ENCODE results near the gene EZR.
A peak's percentile ranks its signal among the peaks of the same experiment; 100 is the strongest.

Gene EZR

DNA sequence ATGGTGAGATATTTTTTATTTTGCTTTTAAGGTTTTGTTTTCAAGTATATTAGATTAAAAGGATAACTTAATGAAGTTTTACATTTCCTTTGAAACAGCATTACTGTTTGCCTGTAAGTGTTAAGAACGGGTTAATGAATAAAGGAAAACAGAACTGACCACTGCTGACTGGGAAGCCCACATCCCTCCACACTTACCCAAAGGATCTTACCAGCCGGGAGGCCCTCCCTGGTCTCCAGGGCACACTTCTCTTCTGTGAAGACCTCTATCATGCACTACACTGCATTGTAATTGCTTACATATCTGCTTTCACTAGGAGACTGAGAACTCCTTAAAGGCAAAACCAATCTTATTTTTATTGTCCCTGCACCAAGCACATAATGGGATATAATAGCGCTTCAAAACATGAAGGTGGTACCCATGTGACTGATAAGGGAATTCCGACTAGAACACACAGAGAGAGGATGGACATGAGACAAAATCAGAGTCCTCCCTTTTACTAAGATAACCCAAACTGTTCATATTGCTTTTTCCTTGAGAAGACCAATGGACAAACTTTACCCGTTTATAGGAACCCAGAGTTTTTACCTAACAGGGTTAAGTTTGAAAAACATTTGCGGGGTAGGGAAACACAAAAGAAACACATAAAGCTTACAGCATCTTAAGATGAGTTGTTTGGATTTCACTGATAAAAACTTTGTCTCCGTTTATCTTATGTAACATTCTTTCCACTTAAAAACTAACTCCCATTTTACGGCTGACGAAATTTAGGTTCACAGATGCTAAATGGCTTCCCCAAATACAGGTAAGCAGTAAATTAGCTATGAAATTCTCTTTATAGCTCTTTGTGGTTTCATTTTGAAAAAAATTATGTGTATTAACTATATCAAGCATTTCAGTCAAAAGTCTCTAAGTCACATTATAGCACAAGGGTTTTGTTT lies 8.7 kb downstream of the EZR start:
- H3K27ac ChIP-seq (ENCODE audit: low read length) = peak overlapping the region; percentile 13; the same call in 1 of the 2 replicates
- no peak overlapping the region for H3K4me2 ChIP-seq (ENCODE audit: insufficient read depth, low read length)
- TF ChIP-seq, protein P1, sequence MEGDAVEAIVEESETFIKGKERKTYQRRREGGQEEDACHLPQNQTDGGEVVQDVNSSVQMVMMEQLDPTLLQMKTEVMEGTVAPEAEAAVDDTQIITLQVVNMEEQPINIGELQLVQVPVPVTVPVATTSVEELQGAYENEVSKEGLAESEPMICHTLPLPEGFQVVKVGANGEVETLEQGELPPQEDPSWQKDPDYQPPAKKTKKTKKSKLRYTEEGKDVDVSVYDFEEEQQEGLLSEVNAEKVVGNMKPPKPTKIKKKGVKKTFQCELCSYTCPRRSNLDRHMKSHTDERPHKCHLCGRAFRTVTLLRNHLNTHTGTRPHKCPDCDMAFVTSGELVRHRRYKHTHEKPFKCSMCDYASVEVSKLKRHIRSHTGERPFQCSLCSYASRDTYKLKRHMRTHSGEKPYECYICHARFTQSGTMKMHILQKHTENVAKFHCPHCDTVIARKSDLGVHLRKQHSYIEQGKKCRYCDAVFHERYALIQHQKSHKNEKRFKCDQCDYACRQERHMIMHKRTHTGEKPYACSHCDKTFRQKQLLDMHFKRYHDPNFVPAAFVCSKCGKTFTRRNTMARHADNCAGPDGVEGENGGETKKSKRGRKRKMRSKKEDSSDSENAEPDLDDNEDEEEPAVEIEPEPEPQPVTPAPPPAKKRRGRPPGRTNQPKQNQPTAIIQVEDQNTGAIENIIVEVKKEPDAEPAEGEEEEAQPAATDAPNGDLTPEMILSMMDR (IDR thresholded peaks at IDR 0.05; ENCODE audit: borderline replicate concordance, extremely low read depth, low read length, poor library complexity, severe bottlenecking) = no peak
- no peak for TF ChIP-seq EZH2 (IDR thresholded peaks at IDR 0.05; ENCODE audit: borderline replicate concordance, low read depth, low read length, severe bottlenecking)
- no peaks in the 10 kb centered on the region for H3K27me3 ChIP-seq (ENCODE audit: insufficient read depth, low read length, poor library complexity)
- no peak overlapping the region for H2AFZ ChIP-seq (ENCODE audit: low read depth, low read length)
- H4K20me1 ChIP-seq (ENCODE audit: insufficient read depth, low read length) = peaks cover 89% of the 10 kb centered on the region
- DNase-seq (no peak), ATAC-seq (ENCODE audit: insufficient read depth, low read depth) (no peak)
- H3K4me1 ChIP-seq (ENCODE audit: insufficient read depth, low read length) = peaks cover 83% of the 10 kb centered on the region
- H3K9ac ChIP-seq (ENCODE audit: low read depth, low read length) = no peak overlapping the region
- H3K79me2 ChIP-seq (ENCODE audit: insufficient read depth, low read length) = peaks cover 100% of the 10 kb centered on the region
- no peaks in the 10 kb centered on the region for H3K9me3 ChIP-seq (ENCODE audit: insufficient read depth, low read length, severe bottlenecking)
- peaks cover 70% of the 10 kb centered on the region for H3K36me3 ChIP-seq (ENCODE audit: insufficient read depth, low read length)
- no peak overlapping the region for H3K4me3 ChIP-seq (ENCODE audit: low read depth in 1 of 2, low read length in 2 of 2)

DNA sequence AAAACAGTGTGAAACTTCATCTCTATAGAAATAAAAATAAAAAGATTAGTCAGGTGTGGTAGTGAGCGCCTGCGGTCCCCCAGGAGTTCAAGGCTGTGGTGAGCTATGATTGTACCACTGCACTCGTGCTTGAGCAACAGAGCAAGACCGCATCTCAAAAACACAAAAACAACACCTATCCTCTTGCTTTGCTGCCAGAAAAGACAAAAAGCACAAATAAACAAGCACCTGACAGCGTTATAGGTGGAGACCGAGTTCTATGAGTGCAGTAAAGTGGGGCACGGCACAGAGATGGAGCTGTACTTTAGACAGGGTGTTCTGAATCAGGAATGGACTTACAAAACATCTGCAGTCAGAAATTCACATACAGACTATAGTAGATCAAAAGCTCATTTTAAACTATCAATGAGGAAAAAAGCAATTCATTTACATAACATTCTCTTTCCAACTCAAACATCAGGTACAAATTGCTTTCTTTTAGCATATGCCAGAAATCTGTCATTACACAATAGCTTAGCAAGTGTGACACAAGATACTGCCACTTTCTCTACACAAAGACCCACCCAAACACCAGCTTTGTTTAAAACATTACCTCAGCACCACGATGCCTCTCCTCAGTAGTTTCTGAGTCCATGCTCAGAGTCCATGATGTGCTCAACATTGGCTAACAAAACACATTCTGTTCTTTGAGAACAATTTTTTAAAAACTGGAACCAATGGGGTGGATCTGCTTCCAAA lies 10.1 kb downstream of the EZR start:
- Histone ChIP-seq H3K9me3 (ENCODE audit: insufficient read depth, low read length, severe bottlenecking) (no peaks in the 10 kb centered on the region), H3K27ac (ENCODE audit: low read length) (0 out of 2 replicates have a peak overlapping the region, but pooled peaks have one; percentile 9), H3K27me3 (ENCODE audit: insufficient read depth, low read length, poor library complexity) (no peaks in the 10 kb centered on the region), H3K9ac (ENCODE audit: low read depth, low read length) (no peak overlapping the region), H3K36me3 (ENCODE audit: insufficient read depth, low read length) (peaks cover 58% of the 10 kb centered on the region), H3K4me3 (ENCODE audit: low read depth in 1 of 2, low read length in 2 of 2) (no peak overlapping the region), H3K79me2 (ENCODE audit: insufficient read depth, low read length) (peaks cover 97% of the 10 kb centered on the region), H2AFZ (ENCODE audit: low read depth, low read length) (no peak overlapping the region), H3K4me2 (ENCODE audit: insufficient read depth, low read length) (no peak overlapping the region), H4K20me1 (ENCODE audit: insufficient read depth, low read length) (peaks cover 83% of the 10 kb centered on the region), H3K4me1 (ENCODE audit: insufficient read depth, low read length) (peaks cover 82% of the 10 kb centered on the region)
- ATAC-seq (ENCODE audit: insufficient read depth, low read depth) (no peak), DNase-seq (no peak)
- TF ChIP-seq, protein P1 (IDR thresholded peaks at IDR 0.05; ENCODE audit: borderline replicate concordance, extremely low read depth, low read length, poor library complexity, severe bottlenecking) = no peak
- no peak for TF ChIP-seq EZH2 (IDR thresholded peaks at IDR 0.05; ENCODE audit: borderline replicate concordance, low read depth, low read length, severe bottlenecking)

DNA sequence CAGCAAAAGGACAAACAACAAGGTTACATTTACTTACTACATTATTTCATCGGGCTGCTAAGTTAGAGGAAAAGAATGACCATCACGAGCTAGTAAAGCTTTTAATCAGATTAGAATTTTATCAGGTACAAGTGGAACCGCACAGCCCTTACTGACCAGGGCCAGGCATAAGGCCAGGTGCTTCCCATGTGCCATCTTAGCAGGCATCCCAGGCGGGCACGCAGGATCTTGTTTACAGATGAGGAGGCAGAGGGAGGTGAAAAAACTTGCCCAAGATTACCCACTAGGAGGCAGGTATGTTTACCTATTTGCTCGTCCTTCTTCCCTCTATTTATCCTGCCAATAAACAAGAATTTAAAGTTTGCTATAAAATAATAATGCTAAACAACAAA lies 10.7 kb downstream of the EZR start:
- no peak for TF ChIP-seq EZH2 (IDR thresholded peaks at IDR 0.05; ENCODE audit: borderline replicate concordance, low read depth, low read length, severe bottlenecking)
- TF ChIP-seq, protein P1 (IDR thresholded peaks at IDR 0.05; ENCODE audit: borderline replicate concordance, extremely low read depth, low read length, poor library complexity, severe bottlenecking) = no peak
- no peak for ATAC-seq (ENCODE audit: insufficient read depth, low read depth)
- H3K4me2 ChIP-seq (ENCODE audit: insufficient read depth, low read length) = no peak overlapping the region
- peaks cover 81% of the 10 kb centered on the region for H4K20me1 ChIP-seq (ENCODE audit: insufficient read depth, low read length)
- peaks cover 51% of the 10 kb centered on the region for H3K36me3 ChIP-seq (ENCODE audit: insufficient read depth, low read length)
- no peaks in the 10 kb centered on the region for H3K27me3 ChIP-seq (ENCODE audit: insufficient read depth, low read length, poor library complexity)
- H3K27ac ChIP-seq (ENCODE audit: low read length) = no peak overlapping the region
- no peak overlapping the region for H2AFZ ChIP-seq (ENCODE audit: low read depth, low read length)
- H3K9me3 ChIP-seq (ENCODE audit: insufficient read depth, low read length, severe bottlenecking) = no peaks in the 10 kb centered on the region
- no peak overlapping the region for H3K9ac ChIP-seq (ENCODE audit: low read depth, low read length)
- peaks cover 96% of the 10 kb centered on the region for H3K79me2 ChIP-seq (ENCODE audit: insufficient read depth, low read length)
- H3K4me1 ChIP-seq (ENCODE audit: insufficient read depth, low read length) = peaks cover 83% of the 10 kb centered on the region
- H3K4me3 ChIP-seq (ENCODE audit: low read depth in 1 of 2, low read length in 2 of 2) = no peak overlapping the region
- DNase-seq = no peak
